Loucy (cell line): ENCODE data around the gene S100Z.

ENCODE experiments used
- CTCF ChIP-seq: fragments of 200-600 bp; sonication (generic); conservative IDR thresholded peaks from 2 replicates; pipeline ENCODE4 v1.5.1; 2014; ENCODE audit warnings: mild to moderate bottlenecking, antibody characterized with exemption, low read length
- EZH2phosphoT487 ChIP-seq: fragments of 200-600 bp; IDR thresholded peaks from 2 replicates; pipeline ENCODE4 v1.6.1; 2018; ENCODE audit warnings: antibody characterized with exemption, mild to moderate bottlenecking, moderate library complexity, borderline replicate concordance

GRCh38 chr5:76813982-76814562 lies 35.7 kb upstream of the S100Z start:
- TF ChIP-seq CTCF (no peak), EZH2phosphoT487 (no peak)
